ENCODE data around the gene TTC14.

The TTC14 gene

DNA sequence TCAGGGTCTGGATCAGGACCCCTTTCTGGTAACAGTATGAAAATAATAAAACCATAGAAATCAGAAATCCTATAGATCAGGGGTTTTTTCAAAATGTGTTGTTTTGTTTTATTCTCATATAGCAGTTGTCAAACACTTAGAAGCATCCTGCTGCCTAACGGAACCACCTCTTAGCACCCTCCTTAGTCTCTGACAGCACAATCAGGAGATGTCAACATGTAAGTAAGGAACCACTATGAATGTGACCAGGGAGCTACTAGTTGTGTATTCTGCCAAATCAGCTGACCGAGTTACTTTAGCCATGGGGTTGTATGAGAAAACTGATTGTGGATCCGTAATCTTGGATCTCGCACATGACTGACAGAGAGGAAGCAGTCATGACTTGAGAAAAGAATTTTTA, 55.1 kb downstream of the TTC14 start:
- H3K9me3 ChIP-seq (ENCODE audit: low read length), result no peaks in the 10 kb centered on the region
- no peaks in the 10 kb centered on the region for H3K4me1 ChIP-seq (ENCODE audit: insufficient read depth, low read length)
- no peaks in the 10 kb centered on the region for H3K36me3 ChIP-seq (ENCODE audit: insufficient read depth, low read length)
- no peaks in the 10 kb centered on the region for H3K27me3 ChIP-seq (ENCODE audit: insufficient read depth, low read length)
- no peak overlapping the region for H3K4me3 ChIP-seq (ENCODE audit: low read length)
- peak overlapping the region; percentile 29 for H2AFZ ChIP-seq (ENCODE audit: low read depth, low read length)

Data from neuron (in vitro differentiated cells).